ENCODE results near the gene FER. TPM values are rescaled to one million over a fixed set of nuclear protein-coding genes. Genes with fewer than 3 reads are reported as not detected.

The FER gene
- total and polyA plus RNA-seq, 9 of the 15 experiments (the other 6 are each of a cell fraction or from before 2014, with no cell fraction given), result 6.7 to 18.2 (median 8.9) TPM

DNA sequence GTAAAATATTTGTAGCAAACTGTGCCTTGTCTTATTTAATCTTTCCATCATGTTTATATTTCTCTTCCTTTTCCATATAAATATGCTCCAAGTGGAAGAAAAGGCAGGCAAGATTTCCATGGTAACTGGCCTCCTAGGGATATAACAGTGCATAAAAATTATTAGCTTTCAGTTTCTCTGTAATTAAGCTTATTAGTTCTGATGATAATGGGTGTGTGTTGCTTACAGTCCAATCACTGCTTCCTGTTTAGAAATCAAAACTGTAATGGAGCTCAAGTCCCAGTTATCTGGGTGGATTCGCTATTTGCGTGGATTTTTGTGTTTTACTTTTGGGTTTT, 449.1 kb downstream of the FER start:
- CTCF ChIA-PET (ENCODE audit: low intra/inter-chr PET ratio), result no interaction called here
- WGBS (ENCODE audit: insufficient coverage, low coverage, missing lambda C conversion rate), result 54% methylated on average over 2 of the region's 2 CpGs
- intact Hi-C loops (cut with micrococcal nuclease) (no loop called here), in situ Hi-C loops (cut with MboI) (no loop called here)
- no peak overlapping the region for H3K9ac ChIP-seq (ENCODE audit: insufficient read depth in 1 of 2, low read depth in 2 of 2, low read length in 2 of 2)
- no peak for DNase-seq (ENCODE audit: extremely low read depth in 1 of 4, low spot score in 3 of 4)
- no peak overlapping the region for H3K4me3 ChIP-seq
- H3K27me3 ChIP-seq (ENCODE audit: control insufficient read depth in 2 of 2, insufficient read depth in 2 of 2, low read length in 2 of 2), result no peaks in the 10 kb centered on the region
- no peaks in the 10 kb centered on the region for H4K20me1 ChIP-seq (replicated peaks; ENCODE audit: control insufficient read depth, insufficient read depth, low read length)
- no peaks in the 10 kb centered on the region for H3K4me1 ChIP-seq (replicated peaks in 1 of 2; ENCODE audit: control insufficient read depth in 2 of 2, insufficient read depth in 2 of 2, low read length in 2 of 2)
- no peak for ATAC-seq
- no TSS peak for BruUV-seq (replicated peaks)
- no peaks in the 10 kb centered on the region for H3K36me3 ChIP-seq (ENCODE audit: control insufficient read depth, insufficient read depth, low read length)
- no peaks in the 10 kb centered on the region for H3K9me1 ChIP-seq (ENCODE audit: control insufficient read depth, insufficient read depth, low read length)
- H3K79me2 ChIP-seq (ENCODE audit: control insufficient read depth, insufficient read depth, low read length), result no peaks in the 10 kb centered on the region
- H3K4me2 ChIP-seq (ENCODE audit: insufficient read depth, low read length), result no peak overlapping the region
- no peak overlapping the region for H3K27ac ChIP-seq (ENCODE audit: extremely low read depth, low read depth, low read length)
- no peak overlapping the region for H2AFZ ChIP-seq (ENCODE audit: low read depth, low read length)
- no peak for TF ChIP-seq ZFP1 (CRISPR knock-in tag; IDR thresholded peaks at IDR 0.05)
- TF ChIP-seq, protein P1, sequence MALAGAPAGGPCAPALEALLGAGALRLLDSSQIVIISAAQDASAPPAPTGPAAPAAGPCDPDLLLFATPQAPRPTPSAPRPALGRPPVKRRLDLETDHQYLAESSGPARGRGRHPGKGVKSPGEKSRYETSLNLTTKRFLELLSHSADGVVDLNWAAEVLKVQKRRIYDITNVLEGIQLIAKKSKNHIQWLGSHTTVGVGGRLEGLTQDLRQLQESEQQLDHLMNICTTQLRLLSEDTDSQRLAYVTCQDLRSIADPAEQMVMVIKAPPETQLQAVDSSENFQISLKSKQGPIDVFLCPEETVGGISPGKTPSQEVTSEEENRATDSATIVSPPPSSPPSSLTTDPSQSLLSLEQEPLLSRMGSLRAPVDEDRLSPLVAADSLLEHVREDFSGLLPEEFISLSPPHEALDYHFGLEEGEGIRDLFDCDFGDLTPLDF (CRISPR knock-in tag; IDR thresholded peaks at IDR 0.05), result no peak
- no peak for TF ChIP-seq SRSF3 (IDR thresholded peaks at IDR 0.05; ENCODE audit: insufficient read depth, low read length)
- no peak for TF ChIP-seq TSC22D4 (tag; IDR thresholded peaks at IDR 0.05)
- TF ChIP-seq ERF (CRISPR knock-in tag; IDR thresholded peaks at IDR 0.05), result no peak
- no peak for TF ChIP-seq SMC3 (conservative IDR thresholded peaks at IDR 0.05; ENCODE audit: insufficient read depth, low read depth, low read length)
- TF ChIP-seq, protein P2, sequence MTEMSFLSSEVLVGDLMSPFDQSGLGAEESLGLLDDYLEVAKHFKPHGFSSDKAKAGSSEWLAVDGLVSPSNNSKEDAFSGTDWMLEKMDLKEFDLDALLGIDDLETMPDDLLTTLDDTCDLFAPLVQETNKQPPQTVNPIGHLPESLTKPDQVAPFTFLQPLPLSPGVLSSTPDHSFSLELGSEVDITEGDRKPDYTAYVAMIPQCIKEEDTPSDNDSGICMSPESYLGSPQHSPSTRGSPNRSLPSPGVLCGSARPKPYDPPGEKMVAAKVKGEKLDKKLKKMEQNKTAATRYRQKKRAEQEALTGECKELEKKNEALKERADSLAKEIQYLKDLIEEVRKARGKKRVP (CRISPR knock-in tag; IDR thresholded peaks at IDR 0.05), result no peak
- TF ChIP-seq MCM7 (IDR thresholded peaks at IDR 0.05), result no peak
- no peak for TF ChIP-seq RBFOX2 (IDR thresholded peaks at IDR 0.05; ENCODE audit: low read depth, low read length)
- no peak for TF ChIP-seq MAZ (CRISPR knock-in tag; conservative IDR thresholded peaks at IDR 0.05 in 1 of 2, IDR thresholded peaks at IDR 0.05 in 1 of 2)
- TF ChIP-seq, protein P3, sequence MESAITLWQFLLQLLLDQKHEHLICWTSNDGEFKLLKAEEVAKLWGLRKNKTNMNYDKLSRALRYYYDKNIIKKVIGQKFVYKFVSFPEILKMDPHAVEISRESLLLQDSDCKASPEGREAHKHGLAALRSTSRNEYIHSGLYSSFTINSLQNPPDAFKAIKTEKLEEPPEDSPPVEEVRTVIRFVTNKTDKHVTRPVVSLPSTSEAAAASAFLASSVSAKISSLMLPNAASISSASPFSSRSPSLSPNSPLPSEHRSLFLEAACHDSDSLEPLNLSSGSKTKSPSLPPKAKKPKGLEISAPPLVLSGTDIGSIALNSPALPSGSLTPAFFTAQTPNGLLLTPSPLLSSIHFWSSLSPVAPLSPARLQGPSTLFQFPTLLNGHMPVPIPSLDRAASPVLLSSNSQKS (CRISPR knock-in tag; IDR thresholded peaks at IDR 0.05), result no peak
- H3K9me3 ChIP-seq (replicated peaks; ENCODE audit: control insufficient read depth, insufficient read depth, low read depth, low read length), result no peaks in the 10 kb centered on the region
- FAIRE-seq, result no peak
- POLR2A ChIA-PET, result interaction anchor here (1.2 kb wide), 1 partner anchor 12 kb away, joined by 3 read pairs; no protein-coding TSS in a partner anchor
